Stimulated activated CD8-positive, alpha-beta memory T cell treated with anti-CD3 and anti-CD28 coated beads, Interleukin-4, amount 100 ng/mL, for 24 hours (primary cell): ENCODE results near the gene NPY1R.

Experiments
- DNase-seq: peaks from one replicate; pipeline ENCODE4 v3.0.0-alpha.2; 2020; ENCODE audit warnings: low read depth

The NPY1R gene

DNA sequence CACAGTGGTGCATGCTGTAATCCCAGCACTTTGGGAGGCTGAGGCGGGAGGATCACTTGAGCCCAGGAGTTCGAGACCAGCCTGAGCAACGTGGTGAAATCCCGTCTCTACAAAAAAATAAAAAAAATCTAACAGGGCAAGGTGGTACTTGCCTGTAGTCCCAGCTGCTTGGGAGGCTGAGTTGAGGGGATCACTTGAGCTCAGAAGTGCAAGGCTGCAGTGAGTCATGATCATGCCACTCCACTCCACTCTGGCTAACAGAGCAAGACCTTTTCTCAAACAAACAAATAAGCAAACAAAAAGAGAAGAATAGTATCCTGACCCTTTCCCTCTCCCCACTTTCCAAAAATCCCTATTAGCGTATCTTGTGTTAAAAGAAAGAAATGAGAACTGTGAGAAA is 52.7 kb downstream of the NPY1R start:
- no peak for DNase-seq

DNA sequence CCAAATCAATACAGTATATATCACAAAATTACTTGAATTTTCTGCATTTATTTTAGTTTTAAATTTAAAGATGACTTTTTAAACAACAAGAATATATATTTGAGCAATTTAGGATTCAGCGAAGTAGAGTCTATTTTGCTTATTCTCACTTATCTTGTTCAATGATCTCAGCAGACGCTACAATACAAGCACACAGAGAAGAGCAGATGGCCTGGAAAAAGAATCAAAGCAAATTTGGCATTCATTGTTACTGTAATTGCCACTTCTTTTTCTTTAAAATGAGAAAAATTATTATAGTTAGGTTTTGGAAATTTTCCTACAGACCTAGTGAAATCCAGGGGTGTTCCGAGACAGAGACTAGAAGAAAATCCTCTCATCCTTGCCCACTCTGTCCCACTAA is 57.5 kb downstream of the NPY1R start:
- DNase-seq, result no peak
